Hepatocyte (in vitro differentiated cells): ENCODE measurements around the gene ARID4B. TPM values are rescaled to one million over a fixed set of nuclear protein-coding genes. Genes with fewer than 3 reads are reported as not detected.
"Not testable (repeated sequence)": the region's sequence is repeated elsewhere in the genome, so short reads cannot be mapped to it uniquely, and the experiment has no call there.

Experiments used
- DNase-seq: peaks from one replicate; pipeline ENCODE4 v3.0.0-alpha.2; 2016; ENCODE audit warnings: low spot score
- H2AFZ ChIP-seq: fragments of 200-600 bp; sonication (generic); 2 replicates; pipeline ENCODE4 v1.6.0; 2016; ENCODE audit warnings: antibody characterized with exemption, mild to moderate bottlenecking
- H3K27ac ChIP-seq: fragments of 200-600 bp; sonication (generic); 2 replicates; pipeline ENCODE4 v1.5.1; 2016; ENCODE audit warnings: mild to moderate bottlenecking
- H3K27me3 ChIP-seq: fragments of 200-600 bp; sonication (generic); 2 replicates; pipeline ENCODE4 v1.6.1; 2016
- H3K36me3 ChIP-seq: fragments of 200-600 bp; sonication (generic); replicated peaks from 2 replicates; pipeline ENCODE4 v1.5.1; 2016; ENCODE audit warnings: low read depth; ENCODE audit not compliant: insufficient read depth
- H3K4me1 ChIP-seq: fragments of 200-600 bp; sonication (generic); 2 replicates; pipeline ENCODE4 v1.5.1; 2016; ENCODE audit warnings: mild to moderate bottlenecking, moderate library complexity; ENCODE audit not compliant: insufficient read depth
- H3K4me2 ChIP-seq: fragments of 200-600 bp; sonication (generic); 2 replicates; pipeline ENCODE4 v1.6.0; 2016
- H3K4me3 ChIP-seq: fragments of 200-600 bp; sonication (generic); 2 replicates; pipeline ENCODE4 v1.5.1; 2016; ENCODE audit warnings: mild to moderate bottlenecking
- H3K79me2 ChIP-seq: fragments of 200-600 bp; sonication (generic); 2 replicates; pipeline ENCODE4 v1.6.0; 2017; ENCODE audit warnings: mild to moderate bottlenecking
- H3K9me2 ChIP-seq: fragments of 200-600 bp; sonication (generic); replicated peaks from 2 replicates; pipeline ENCODE4 v1.6.0; 2017; ENCODE audit warnings: mild to moderate bottlenecking; ENCODE audit not compliant: insufficient read depth
- H3K9me3 ChIP-seq: fragments of 200-600 bp; sonication (generic); 2 replicates; pipeline ENCODE4 v1.5.1; 2016; ENCODE audit warnings: low read depth, mild to moderate bottlenecking
- H4K20me1 ChIP-seq: fragments of 200-600 bp; sonication (generic); 2 replicates; pipeline ENCODE4 v1.6.0; 2016; ENCODE audit warnings: mild to moderate bottlenecking; ENCODE audit not compliant: insufficient read depth, poor library complexity, severe bottlenecking
- CTCF ChIP-seq: fragments of 200-600 bp; sonication (generic); IDR thresholded peaks from 2 replicates; pipeline ENCODE4 v1.5.1; 2016; ENCODE audit warnings: antibody characterized with exemption, mild to moderate bottlenecking; ENCODE audit not compliant: poor library complexity
- EZH2 ChIP-seq: fragments of 200-600 bp; sonication (generic); IDR thresholded peaks from 2 replicates; pipeline ENCODE4 v1.6.1; 2016; ENCODE audit warnings: antibody characterized with exemption, mild to moderate bottlenecking, borderline replicate concordance
- EZH2phosphoT487 ChIP-seq: fragments of 200-600 bp; sonication (generic); IDR thresholded peaks from one replicate; pipeline ENCODE4 v1.6.1; 2018; ENCODE audit warnings: antibody characterized with exemption, mild to moderate bottlenecking, low read depth, moderate library complexity; ENCODE audit not compliant: unreplicated experiment, severe bottlenecking
- WGBS: methylation state at CpG from one replicate; pipeline ENCODE4 v1.1.6; 2016; ENCODE audit warnings: low lambda C conversion rate; ENCODE audit errors: missing lambda C conversion rate; 5-methylcytosine and 5-hydroxymethylcytosine counted together
- polyA plus RNA-seq: library from polyadenylated mRNA; unstranded; fragments of >200 nt; fragmentation: Nextera tagmentation; extraction: Ambion mirVana; gene quantifications from 2 replicates; pipeline ENCODE4 v1.2.1, GENCODE V29; 2016
- total RNA-seq: library from RNA; depleted of rRNA; stranded (reverse); fragments of >200 nt; gene quantifications from 2 replicates; pipeline ENCODE4 v1.2.3, GENCODE V29; 2014

Gene ARID4B
- total and polyA plus RNA-seq, 2 experiments from 2014 or later, result 29.4 to 35.0 TPM

- H3K27me3 ChIP-seq, result no peaks in the 10 kb centered on the region
- no peaks in the 10 kb centered on the region for H3K36me3 ChIP-seq
- DNase-seq, result peak; percentile 96
- H3K4me3 ChIP-seq, result peak within 1 kb of the TSS; percentile 73
- peak within 1 kb of the TSS; percentile 93 for H3K27ac ChIP-seq
- no peaks in the 10 kb centered on the region for H3K9me2 ChIP-seq
- no peaks in the 10 kb centered on the region for H3K9me3 ChIP-seq
- H3K4me2 ChIP-seq, result peak within 1 kb of the TSS; percentile 84
- under 1% methylated on average over 52 of the region's 52 CpGs for WGBS
- no peaks in the 10 kb centered on the region for H4K20me1 ChIP-seq
- H3K79me2 ChIP-seq, result peaks cover 29% of the 10 kb centered on the region
- peaks cover 19% of the 10 kb centered on the region for H3K4me1 ChIP-seq
- TF ChIP-seq EZH2, result no peak
- no peak for TF ChIP-seq EZH2phosphoT487
- no peak for TF ChIP-seq CTCF
- peak within 1 kb of the TSS; percentile 80 for H2AFZ ChIP-seq
Observed at GRCh38 chr1:235160957-235161684, 166.9 kb downstream of the ARID4B start, which contains the start of gene RBM34. Gene RBM34, minus strand, starts transcription at chr1:235161250. Its CDS starts 24 bp downstream, at chr1:235161226.

- Histone ChIP-seq H4K20me1 (no peaks in the 10 kb centered on the region), H3K36me3 (no peaks in the 10 kb centered on the region), H3K4me3 (peak overlapping the region; percentile 73), H3K27me3 (no peaks in the 10 kb centered on the region), H2AFZ (peak overlapping the region; percentile 75), H3K27ac (peak overlapping the region; percentile 93), H3K79me2 (peaks cover 29% of the 10 kb centered on the region), H3K9me2 (no peaks in the 10 kb centered on the region), H3K4me2 (peak overlapping the region; percentile 78), H3K9me3 (no peaks in the 10 kb centered on the region), H3K4me1 (peaks cover 19% of the 10 kb centered on the region)
- TF ChIP-seq CTCF (no peak), EZH2phosphoT487 (no peak), EZH2 (no peak)
- no peak for DNase-seq
- 19% methylated on average over 14 of the region's 14 CpGs for WGBS
Observed at GRCh38 chr1:235160383-235160956, 167.5 kb downstream of the ARID4B start.

- not testable (repeated sequence) for H3K27me3 ChIP-seq, H3K9me2 ChIP-seq, H2AFZ ChIP-seq, DNase-seq, H3K36me3 ChIP-seq, H4K20me1 ChIP-seq, H3K9me3 ChIP-seq
- H3K4me3 ChIP-seq, result peak overlapping the region; percentile 73
- peaks cover 29% of the 10 kb centered on the region for H3K79me2 ChIP-seq
- peaks cover 19% of the 10 kb centered on the region for H3K4me1 ChIP-seq
- peak overlapping the region; percentile 93 for H3K27ac ChIP-seq
- 85% methylated on average over 9 of the region's 9 CpGs for WGBS
- peak overlapping the region; percentile 78 for H3K4me2 ChIP-seq
Observed at GRCh38 chr1:235159930-235160329, 168.0 kb downstream of the ARID4B start.

GRCh38 chr1:235159284-235159683 lies 168.7 kb downstream of the ARID4B start:
- WGBS, result 99% methylated on average over 9 of the region's 9 CpGs
- peaks cover 19% of the 10 kb centered on the region for H3K4me1 ChIP-seq
- not testable (repeated sequence) for H2AFZ ChIP-seq, H3K9me2 ChIP-seq, H3K27me3 ChIP-seq, H3K36me3 ChIP-seq, H3K27ac ChIP-seq, H3K9me3 ChIP-seq, DNase-seq, H3K4me3 ChIP-seq, H4K20me1 ChIP-seq
- H3K79me2 ChIP-seq, result peaks cover 29% of the 10 kb centered on the region
- H3K4me2 ChIP-seq, result peak overlapping the region; percentile 78
